Measurements from ENCODE around the gene OGFR.
A peak's percentile ranks its signal among the peaks of the same experiment; 100 is the strongest.

The OGFR gene

GRCh38 chr20:62818592-62819493, 14.2 kb downstream of the OGFR start:
- H3K27ac ChIP-seq: peak overlapping the region; percentile 10; the same call in 1 of the 2 replicates
- no peak for TF ChIP-seq CTCF (IDR thresholded peaks at IDR 0.05; ENCODE audit: low read depth, low read length)
- DNase-seq: no peak
- peaks cover 2% of the 10 kb centered on the region for H3K36me3 ChIP-seq
- no peak overlapping the region for H3K4me3 ChIP-seq (ENCODE audit: low read depth, low read length)
- no peaks in the 10 kb centered on the region for H3K27me3 ChIP-seq (ENCODE audit: insufficient read depth, low read depth, severe bottlenecking)
- no peaks in the 10 kb centered on the region for H3K9me3 ChIP-seq (ENCODE audit: severe bottlenecking)

- no peak overlapping the region for H3K4me3 ChIP-seq (ENCODE audit: low read depth, low read length)
- no peak for DNase-seq
- no peaks in the 10 kb centered on the region for H3K27me3 ChIP-seq (ENCODE audit: insufficient read depth, low read depth, severe bottlenecking)
- H3K9me3 ChIP-seq (ENCODE audit: severe bottlenecking): no peaks in the 10 kb centered on the region
- no peak for TF ChIP-seq CTCF (IDR thresholded peaks at IDR 0.05; ENCODE audit: low read depth, low read length)
- H3K36me3 ChIP-seq: no peaks in the 10 kb centered on the region
- H3K27ac ChIP-seq: no peak overlapping the region
Measured at GRCh38 chr20:62819494-62820174, 15.0 kb downstream of the OGFR start.

GRCh38 chr20:62820208-62820961, 15.8 kb downstream of the OGFR start:
- Histone ChIP-seq H3K9me3 (ENCODE audit: severe bottlenecking) (no peaks in the 10 kb centered on the region), H3K27me3 (ENCODE audit: insufficient read depth, low read depth, severe bottlenecking) (no peaks in the 10 kb centered on the region), H3K4me3 (ENCODE audit: low read depth, low read length) (no peak overlapping the region), H3K27ac (no peak overlapping the region), H3K36me3 (no peaks in the 10 kb centered on the region)
- DNase-seq: no peak
- TF ChIP-seq CTCF (IDR thresholded peaks at IDR 0.05; ENCODE audit: low read depth, low read length): no peak

- no peak for TF ChIP-seq CTCF (IDR thresholded peaks at IDR 0.05; ENCODE audit: low read depth, low read length)
- H3K4me3 ChIP-seq (ENCODE audit: low read depth, low read length): no peak overlapping the region
- no peaks in the 10 kb centered on the region for H3K27me3 ChIP-seq (ENCODE audit: insufficient read depth, low read depth, severe bottlenecking)
- no peak overlapping the region for H3K27ac ChIP-seq
- no peaks in the 10 kb centered on the region for H3K36me3 ChIP-seq
- H3K9me3 ChIP-seq (ENCODE audit: severe bottlenecking): no peaks in the 10 kb centered on the region
- no peak for DNase-seq
Measured at GRCh38 chr20:62820962-62821725, 16.5 kb downstream of the OGFR start.

- no peak for TF ChIP-seq CTCF (IDR thresholded peaks at IDR 0.05; ENCODE audit: low read depth, low read length)
- Histone ChIP-seq H3K36me3 (no peaks in the 10 kb centered on the region), H3K9me3 (ENCODE audit: severe bottlenecking) (no peaks in the 10 kb centered on the region), H3K27ac (no peak overlapping the region), H3K27me3 (ENCODE audit: insufficient read depth, low read depth, severe bottlenecking) (no peaks in the 10 kb centered on the region), H3K4me3 (ENCODE audit: low read depth, low read length) (no peak overlapping the region)
- no peak for DNase-seq
Measured at GRCh38 chr20:62821726-62822210, 17.1 kb downstream of the OGFR start.
